Measurements from ENCODE around the gene SPTBN1.

SPTBN1 gene

DNA sequence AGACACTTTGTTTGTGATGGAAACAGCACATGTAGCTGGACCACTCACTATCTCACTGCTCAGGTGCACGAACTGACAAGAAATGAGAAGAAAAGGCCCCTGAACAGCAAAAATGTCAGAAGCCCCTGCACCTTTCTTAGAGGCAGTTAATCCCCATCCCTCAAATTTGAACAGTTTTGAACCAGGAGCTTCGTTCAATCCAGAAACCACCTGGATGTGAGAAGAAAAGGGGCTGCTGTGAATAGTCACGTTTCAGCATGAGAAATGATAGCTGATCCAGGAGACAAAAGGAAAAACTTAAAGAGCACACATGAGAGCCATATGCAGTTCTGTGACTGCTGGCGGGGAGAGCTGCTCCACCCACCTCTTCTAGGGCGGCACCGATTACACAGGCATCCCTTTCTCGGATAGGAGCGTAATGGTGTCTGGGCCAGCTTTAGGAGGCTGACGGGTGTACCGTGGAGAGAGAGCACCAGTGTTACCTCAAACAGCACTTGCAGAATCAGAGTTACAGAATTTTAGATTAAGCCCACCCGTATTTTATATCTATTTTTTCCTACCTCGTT lies 150.3 kb downstream of the SPTBN1 start:
- Mint-ChIP-seq H3K36me3 (no peaks in the 10 kb centered on the region), H3K4me3 (no peak overlapping the region), H3K27ac (peak overlapping the region; percentile 52), H3K9me3 (no peaks in the 10 kb centered on the region), H3K4me1 (peaks cover 74% of the 10 kb centered on the region)
- DNase-seq (ENCODE audit: low spot score in 2 of 2): no peak
- ATAC-seq: no peak

DNA sequence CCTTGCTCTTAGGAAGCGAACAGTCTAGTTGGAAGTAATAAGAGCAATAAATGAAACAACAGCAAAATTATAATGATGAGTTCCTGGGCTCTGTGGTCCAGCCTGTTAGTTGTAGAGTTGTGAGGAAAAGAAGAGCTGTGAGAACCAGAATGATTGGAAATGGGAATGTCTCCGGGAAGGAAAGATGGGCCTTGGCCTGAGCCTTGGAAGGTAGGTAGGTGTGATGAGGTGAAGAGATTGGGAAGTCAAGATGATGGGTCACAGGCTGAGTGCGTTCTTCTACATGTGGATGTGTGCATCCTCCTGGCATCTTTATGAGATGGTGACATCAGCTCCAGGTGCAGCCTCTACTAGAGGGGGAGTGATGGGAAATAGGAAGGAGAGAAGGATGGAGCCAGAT lies 152.1 kb downstream of the SPTBN1 start:
- H3K9me3 Mint-ChIP-seq: no peaks in the 10 kb centered on the region
- ATAC-seq (no peak), DNase-seq (ENCODE audit: low spot score in 2 of 2) (no peak)
- no peaks in the 10 kb centered on the region for H3K36me3 Mint-ChIP-seq
- H3K27ac Mint-ChIP-seq: no peak overlapping the region
- H3K4me1 Mint-ChIP-seq: peaks cover 57% of the 10 kb centered on the region
- H3K4me3 Mint-ChIP-seq: no peak overlapping the region

DNA sequence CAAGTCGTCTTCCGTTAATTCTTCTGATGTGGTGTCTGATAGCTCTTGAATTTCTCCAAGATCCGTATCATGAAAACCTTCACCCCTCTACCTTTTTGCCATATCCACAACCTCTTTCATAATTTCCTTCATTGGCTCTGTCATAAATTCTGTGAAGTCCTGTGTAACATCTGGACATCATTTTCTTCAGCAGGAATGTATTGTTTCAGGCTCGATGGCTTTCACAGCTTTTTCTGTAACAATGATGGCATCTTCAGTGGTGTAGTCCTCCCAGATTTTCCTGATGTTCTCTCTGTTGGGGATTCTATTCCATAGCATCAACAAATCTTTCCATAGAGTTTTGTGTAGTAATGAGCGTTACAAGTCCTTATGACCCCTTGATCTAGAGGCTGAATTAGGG lies 153.1 kb downstream of the SPTBN1 start:
- H3K4me3 Mint-ChIP-seq: no peak overlapping the region

GRCh38 chr2:54609647-54610046 lies 153.5 kb downstream of the SPTBN1 start:
- no peaks in the 10 kb centered on the region for H3K9me3 Mint-ChIP-seq
- H3K36me3 Mint-ChIP-seq: no peaks in the 10 kb centered on the region
- peaks cover 43% of the 10 kb centered on the region for H3K4me1 Mint-ChIP-seq
- peak overlapping the region; percentile 32 for H3K27ac Mint-ChIP-seq
- no peak for DNase-seq (ENCODE audit: low spot score in 2 of 2)
- H3K4me3 Mint-ChIP-seq: no peak overlapping the region
- no peak for ATAC-seq

More for the DNA sequence above, 153.1 kb downstream of the SPTBN1 start:
- H3K27ac Mint-ChIP-seq: no peak overlapping the region
- peaks cover 48% of the 10 kb centered on the region for H3K4me1 Mint-ChIP-seq
- no peak for ATAC-seq
- no peaks in the 10 kb centered on the region for H3K36me3 Mint-ChIP-seq
- no peaks in the 10 kb centered on the region for H3K9me3 Mint-ChIP-seq
- DNase-seq (ENCODE audit: low spot score in 2 of 2): no peak

DNA sequence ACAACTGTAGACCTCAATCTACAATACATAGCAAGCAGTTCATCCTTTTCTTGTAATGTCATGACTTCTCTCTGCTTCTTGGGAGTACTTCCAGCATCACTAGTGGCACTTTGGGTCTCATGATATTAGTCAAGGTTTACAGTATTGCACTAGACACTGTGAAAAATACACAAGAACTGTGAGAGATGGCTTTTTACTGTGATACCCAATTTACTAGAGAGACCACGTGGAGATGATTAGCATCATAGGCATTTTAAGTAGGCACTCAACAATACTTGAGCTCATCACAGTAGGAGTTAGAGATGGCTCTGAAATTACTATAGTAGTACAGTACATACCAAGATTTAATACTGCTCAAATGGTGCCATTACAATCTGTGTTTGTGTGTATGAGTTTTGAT lies 154.6 kb downstream of the SPTBN1 start:
- DNase-seq (ENCODE audit: low spot score in 2 of 2): no peak
- Mint-ChIP-seq H3K4me1 (peaks cover 37% of the 10 kb centered on the region), H3K9me3 (no peaks in the 10 kb centered on the region), H3K36me3 (peaks cover under 1% of the 10 kb centered on the region), H3K4me3 (no peak overlapping the region), H3K27ac (no peak overlapping the region)
- peak; percentile 81 for ATAC-seq

DNA sequence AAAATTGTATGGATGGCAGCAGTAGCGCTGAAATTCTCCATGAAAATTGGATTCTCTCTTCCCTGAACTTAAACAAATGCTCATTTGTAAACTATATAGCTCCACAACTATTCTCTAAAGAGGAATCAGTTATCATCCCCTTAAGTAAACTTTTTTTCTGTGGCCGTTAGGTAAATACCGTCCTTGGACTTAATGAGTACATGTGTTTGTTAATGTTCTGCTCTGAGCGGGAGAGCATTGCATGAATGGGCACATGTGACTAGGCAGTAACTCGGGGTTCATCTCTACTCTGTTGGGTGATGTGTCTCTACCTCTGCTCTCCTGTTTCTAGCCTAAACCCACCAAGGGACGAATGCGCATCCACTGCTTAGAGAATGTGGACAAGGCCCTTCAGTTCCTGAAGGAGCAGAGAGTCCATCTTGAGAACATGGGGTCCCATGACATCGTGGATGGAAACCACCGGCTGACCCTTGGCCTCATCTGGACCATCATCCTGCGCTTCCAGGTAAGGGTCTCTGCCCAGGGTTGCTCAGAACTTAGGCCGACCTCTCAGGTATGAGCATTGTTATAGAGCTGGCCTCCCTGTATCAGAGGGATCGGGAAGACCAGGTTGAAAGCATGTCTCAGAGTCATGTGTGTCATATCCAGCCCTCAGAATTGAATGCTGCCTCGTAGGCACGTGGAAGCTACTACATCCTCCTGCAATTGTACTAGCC lies 155.9 kb downstream of the SPTBN1 start:
- peaks cover 30% of the 10 kb centered on the region for H3K4me1 Mint-ChIP-seq
- H3K9me3 Mint-ChIP-seq: no peaks in the 10 kb centered on the region
- peaks cover 13% of the 10 kb centered on the region for H3K36me3 Mint-ChIP-seq
- no peak for ATAC-seq
- no peak for DNase-seq (ENCODE audit: low spot score in 2 of 2)
- H3K27ac Mint-ChIP-seq: peak overlapping the region; percentile 20
- H3K4me3 Mint-ChIP-seq: no peak overlapping the region

- peak overlapping the region; percentile 62 for H3K27ac Mint-ChIP-seq
- H3K4me1 Mint-ChIP-seq: peaks cover 27% of the 10 kb centered on the region
- peaks cover 27% of the 10 kb centered on the region for H3K36me3 Mint-ChIP-seq
- no peak overlapping the region for H3K4me3 Mint-ChIP-seq
- ATAC-seq (no peak), DNase-seq (ENCODE audit: low spot score in 2 of 2) (no peak)
- H3K9me3 Mint-ChIP-seq: no peaks in the 10 kb centered on the region
Measured at GRCh38 chr2:54613386-54613785, 157.3 kb downstream of the SPTBN1 start.

DNA sequence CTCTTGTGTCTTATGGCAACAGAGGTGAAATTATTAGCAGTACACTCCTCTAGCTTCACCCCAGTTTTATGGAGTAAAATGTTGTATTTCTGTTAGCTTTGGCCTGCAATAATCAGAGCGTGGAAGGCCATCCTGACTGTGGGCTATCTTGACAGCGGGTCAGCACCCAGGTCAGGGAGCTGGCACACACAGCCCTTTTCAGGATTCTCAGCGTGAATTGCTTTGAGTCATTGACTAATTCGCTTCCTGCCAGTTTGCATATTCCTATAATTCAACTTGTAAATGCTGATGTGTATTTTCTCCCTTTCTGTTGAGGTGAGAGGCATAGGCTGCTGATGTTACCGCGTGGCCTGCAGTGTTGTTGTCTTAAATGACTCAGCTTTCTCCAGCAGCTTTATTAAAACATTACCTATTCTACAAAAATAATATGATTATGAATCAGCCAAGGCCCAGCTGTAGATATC lies 157.7 kb downstream of the SPTBN1 start:
- H3K4me3 Mint-ChIP-seq: no peak overlapping the region
- ATAC-seq (peak; percentile 51), DNase-seq (ENCODE audit: low spot score in 2 of 2) (no peak)
- peaks cover 28% of the 10 kb centered on the region for H3K4me1 Mint-ChIP-seq
- H3K9me3 Mint-ChIP-seq: no peaks in the 10 kb centered on the region
- peak overlapping the region; percentile 62 for H3K27ac Mint-ChIP-seq
- H3K36me3 Mint-ChIP-seq: peaks cover 29% of the 10 kb centered on the region

DNA sequence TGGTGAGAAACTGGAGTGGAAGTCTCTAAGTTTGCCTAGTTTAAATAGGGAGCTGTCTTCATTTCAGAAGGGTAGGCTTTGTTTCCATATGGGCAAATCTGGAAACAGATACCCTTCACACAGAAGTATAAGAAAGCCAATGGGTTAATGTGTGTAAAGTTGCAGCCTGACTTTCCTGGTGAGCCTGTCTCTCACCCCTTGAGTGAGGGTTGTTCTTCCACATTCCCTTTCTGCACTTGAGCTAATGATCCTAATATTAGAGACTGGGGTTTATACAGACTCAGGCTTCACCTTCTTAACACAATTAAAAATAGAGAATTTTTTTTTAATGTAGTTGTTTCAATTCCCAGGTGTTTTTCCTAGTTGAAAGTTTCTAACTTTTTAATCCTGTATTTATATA lies 158.7 kb downstream of the SPTBN1 start:
- Mint-ChIP-seq H3K9me3 (no peaks in the 10 kb centered on the region), H3K27ac (no peak overlapping the region), H3K4me1 (peaks cover 18% of the 10 kb centered on the region), H3K36me3 (peaks cover 36% of the 10 kb centered on the region), H3K4me3 (no peak overlapping the region)
- DNase-seq (ENCODE audit: low spot score in 2 of 2) (no peak), ATAC-seq (no peak)

- Mint-ChIP-seq H3K36me3 (peaks cover 48% of the 10 kb centered on the region), H3K4me3 (no peak overlapping the region), H3K9me3 (no peaks in the 10 kb centered on the region), H3K4me1 (peaks cover 8% of the 10 kb centered on the region), H3K27ac (peak overlapping the region; percentile 65)
- ATAC-seq: no peak
- DNase-seq (ENCODE audit: low spot score in 2 of 2): no peak
Measured at GRCh38 chr2:54615832-54616534, 159.9 kb downstream of the SPTBN1 start.

DNA sequence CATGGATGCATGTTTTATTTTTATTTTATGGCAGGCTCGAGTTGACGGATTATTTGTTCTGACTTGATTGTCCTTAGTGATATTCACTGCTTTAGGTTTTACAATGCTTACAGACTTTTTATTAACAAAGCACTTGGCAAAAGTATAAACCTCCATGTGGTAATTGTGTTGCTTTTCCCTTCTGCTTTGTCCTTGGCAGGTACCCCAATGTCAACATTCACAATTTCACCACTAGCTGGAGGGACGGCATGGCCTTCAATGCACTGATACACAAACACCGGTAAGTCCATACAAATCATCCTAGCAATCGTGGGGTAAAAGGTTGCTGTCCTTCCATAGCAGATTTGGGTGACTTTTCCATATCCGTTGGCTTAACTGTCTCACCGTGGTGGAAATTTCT lies 161.3 kb downstream of the SPTBN1 start:
- peaks cover 54% of the 10 kb centered on the region for H3K36me3 Mint-ChIP-seq

DNA sequence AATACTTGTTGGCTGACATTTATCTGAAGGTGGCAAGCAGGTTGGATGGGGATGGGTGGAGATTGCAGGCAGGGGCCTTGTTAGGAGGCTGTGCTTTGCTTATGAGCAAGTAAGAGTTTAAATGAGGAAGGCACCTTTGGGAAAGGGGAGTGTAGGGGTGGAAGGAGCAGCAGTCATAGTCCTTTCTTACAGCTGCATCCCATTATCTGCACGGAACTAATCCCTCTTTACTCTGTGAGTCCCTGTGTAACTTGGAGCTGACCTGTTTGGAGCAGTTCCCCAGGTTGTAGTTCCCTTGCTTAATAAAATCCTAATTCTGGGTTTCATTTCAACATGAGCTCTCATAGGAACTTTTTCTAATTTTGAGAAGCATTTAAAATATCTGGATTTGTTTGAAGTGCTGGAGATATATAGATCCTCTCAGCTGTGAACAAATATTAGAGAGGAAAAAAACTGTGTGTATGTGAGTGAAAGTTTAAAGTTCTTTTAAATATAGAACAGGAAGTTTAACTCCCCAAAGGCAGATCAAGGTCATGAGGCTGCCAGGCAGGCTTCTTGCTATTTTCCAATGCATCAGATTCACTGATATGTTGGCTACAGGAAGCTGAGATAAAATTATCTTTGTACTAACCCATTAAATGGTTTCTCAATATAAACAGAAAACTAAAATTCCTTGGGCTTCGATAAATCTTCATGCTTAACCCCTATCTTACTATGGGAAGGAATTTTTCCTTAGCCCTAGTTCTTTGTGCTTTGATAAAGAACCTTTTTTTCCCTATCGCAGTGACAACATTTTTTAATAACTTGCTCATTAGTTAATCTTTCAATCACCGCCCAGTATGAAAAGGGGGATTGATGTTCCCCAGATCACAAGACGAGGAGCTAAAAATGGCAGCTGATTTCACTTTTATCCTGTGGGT lies 162.8 kb downstream of the SPTBN1 start:
- peaks cover 69% of the 10 kb centered on the region for H3K36me3 Mint-ChIP-seq
- H3K9me3 Mint-ChIP-seq: no peaks in the 10 kb centered on the region
- DNase-seq (ENCODE audit: low spot score in 2 of 2) (no peak), ATAC-seq (no peak)
- no peak overlapping the region for H3K27ac Mint-ChIP-seq
- H3K4me1 Mint-ChIP-seq: peaks cover 8% of the 10 kb centered on the region
- no peak overlapping the region for H3K4me3 Mint-ChIP-seq

More for the DNA sequence above, 161.3 kb downstream of the SPTBN1 start:
- Mint-ChIP-seq H3K27ac (no peak overlapping the region), H3K9me3 (no peaks in the 10 kb centered on the region), H3K4me1 (peaks cover 8% of the 10 kb centered on the region), H3K4me3 (no peak overlapping the region)
- no peak for ATAC-seq
- no peak for DNase-seq (ENCODE audit: low spot score in 2 of 2)

DNA sequence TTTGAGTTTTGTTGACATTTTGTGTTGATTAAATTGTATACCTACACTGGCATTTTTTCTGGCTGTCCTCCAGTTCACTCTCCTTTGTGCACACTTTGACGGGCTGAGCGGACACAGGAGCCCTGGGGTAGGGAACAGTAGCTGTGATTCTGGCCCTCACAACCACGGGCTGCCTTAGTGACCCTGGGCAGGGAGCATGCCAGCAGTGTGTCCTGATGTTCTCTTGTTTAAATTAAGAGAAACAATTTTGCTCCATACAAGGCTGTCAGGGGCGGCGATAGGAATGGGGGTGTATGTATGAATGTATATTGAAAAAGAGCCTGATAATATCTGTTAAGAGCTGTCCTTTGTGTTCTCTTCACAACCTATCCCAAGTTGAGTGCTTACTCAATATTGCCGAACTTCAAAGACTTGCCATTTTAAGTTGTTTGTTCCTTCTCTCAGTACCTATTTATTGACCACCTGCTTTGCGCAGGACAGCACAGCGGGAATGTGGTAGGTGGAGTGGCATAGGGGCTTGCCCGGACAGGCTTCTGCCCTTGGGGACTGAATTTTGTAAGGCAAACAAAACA lies 163.6 kb downstream of the SPTBN1 start:
- Mint-ChIP-seq H3K9me3 (no peaks in the 10 kb centered on the region), H3K27ac (peak overlapping the region; percentile 2), H3K36me3 (peaks cover 78% of the 10 kb centered on the region), H3K4me1 (peaks cover 8% of the 10 kb centered on the region), H3K4me3 (no peak overlapping the region)
- no peak for DNase-seq (ENCODE audit: low spot score in 2 of 2)
- no peak for ATAC-seq

DNA sequence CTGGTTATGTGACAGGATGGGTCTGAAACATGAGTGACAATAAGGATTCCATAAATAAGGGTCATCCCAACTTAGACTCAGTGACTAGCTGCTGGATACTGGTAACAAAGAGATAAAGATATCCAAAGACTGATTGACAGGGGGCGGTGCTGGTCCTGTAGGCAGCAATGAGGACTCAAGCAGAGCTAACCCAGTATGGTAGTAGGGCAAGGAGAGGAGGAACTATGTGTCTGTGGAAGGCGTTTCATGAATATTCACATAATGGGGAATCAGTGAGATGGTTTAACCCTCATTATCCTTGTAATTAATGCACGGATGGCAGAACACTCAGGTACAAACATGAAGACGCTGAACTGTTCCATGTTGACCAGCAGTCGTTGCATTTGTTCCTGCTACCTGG lies 164.8 kb downstream of the SPTBN1 start:
- H3K4me3 Mint-ChIP-seq: no peak overlapping the region
- H3K4me1 Mint-ChIP-seq: peaks cover 8% of the 10 kb centered on the region
- DNase-seq (ENCODE audit: low spot score in 2 of 2): no peak
- H3K36me3 Mint-ChIP-seq: peaks cover 87% of the 10 kb centered on the region
- H3K9me3 Mint-ChIP-seq: no peaks in the 10 kb centered on the region
- ATAC-seq: no peak
- no peak overlapping the region for H3K27ac Mint-ChIP-seq

All from stimulated activated effector memory CD8-positive, alpha-beta T cell treated with anti-CD3 and anti-CD28 coated beads, Interleukin-12 subunit alpha, Interleukin-12 subunit beta, amount 100 ng/mL, for 72 hours (primary cell).